HG03469 (cell line): ENCODE measurements around the gene UBE2J1.
A peak's percentile ranks its signal among the peaks of the same experiment; 100 is the strongest.
"Not testable (repeated sequence)": the region's sequence is repeated elsewhere in the genome, so short reads cannot be mapped to it uniquely, and the experiment has no call there.

Source experiments
- ATAC-seq: cut with Tn5 transposase; IDR thresholded peaks from one replicate; pipeline ENCODE4 v1.9.1; 2021; ENCODE audit warnings: mild to moderate bottlenecking, moderate library complexity, moderate number of reproducible peaks; ENCODE audit not compliant: unreplicated experiment

Gene UBE2J1, protein sequence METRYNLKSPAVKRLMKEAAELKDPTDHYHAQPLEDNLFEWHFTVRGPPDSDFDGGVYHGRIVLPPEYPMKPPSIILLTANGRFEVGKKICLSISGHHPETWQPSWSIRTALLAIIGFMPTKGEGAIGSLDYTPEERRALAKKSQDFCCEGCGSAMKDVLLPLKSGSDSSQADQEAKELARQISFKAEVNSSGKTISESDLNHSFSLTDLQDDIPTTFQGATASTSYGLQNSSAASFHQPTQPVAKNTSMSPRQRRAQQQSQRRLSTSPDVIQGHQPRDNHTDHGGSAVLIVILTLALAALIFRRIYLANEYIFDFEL

DNA sequence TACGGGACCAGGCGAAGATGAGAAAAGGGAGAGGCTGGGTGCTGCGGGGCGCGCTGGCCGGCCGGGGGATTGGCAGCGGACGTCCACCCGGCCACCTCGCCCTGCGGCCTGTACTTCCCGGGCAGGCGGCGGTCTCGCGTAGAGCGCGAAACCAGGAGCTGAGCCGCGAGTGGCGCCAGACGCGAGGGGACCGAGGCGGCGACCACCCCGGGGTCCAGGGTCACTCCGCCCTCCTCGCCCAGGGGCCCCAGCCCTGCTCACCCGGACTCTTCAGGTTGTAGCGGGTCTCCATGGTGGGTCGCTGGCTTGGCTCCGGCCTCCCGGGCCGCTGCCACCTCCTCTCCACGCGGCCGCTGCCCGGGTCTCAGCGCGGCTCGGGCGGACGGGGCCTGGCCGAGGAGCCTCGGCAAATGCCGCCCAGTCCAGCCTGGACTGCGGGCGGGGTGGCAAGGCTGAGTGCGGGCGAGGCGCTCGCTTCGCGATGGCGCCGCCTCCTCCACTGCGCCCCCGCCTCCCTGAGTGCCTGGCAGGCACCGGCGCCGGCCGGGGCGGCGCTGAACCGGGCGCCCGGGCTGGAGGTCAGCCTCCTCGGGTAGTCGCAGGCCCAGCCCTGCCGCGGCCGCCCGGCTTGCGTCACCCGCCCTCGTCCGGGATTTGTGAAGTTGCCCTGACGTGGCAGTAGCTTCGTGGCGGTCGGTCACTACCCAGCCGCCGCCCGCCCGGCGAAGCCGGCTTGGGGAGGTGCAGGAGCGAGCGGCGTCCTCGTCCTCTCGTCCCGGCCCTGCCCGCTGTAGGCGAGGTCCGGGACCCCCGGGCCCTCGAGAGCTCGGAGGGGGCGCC lies at the start of gene UBE2J1:
Gene UBE2J1 (minus strand): TSS at position 445 of the 840 bp plus-strand sequence. CDS start 153 bp downstream, at position 292.
- ATAC-seq = peak; percentile 31

DNA sequence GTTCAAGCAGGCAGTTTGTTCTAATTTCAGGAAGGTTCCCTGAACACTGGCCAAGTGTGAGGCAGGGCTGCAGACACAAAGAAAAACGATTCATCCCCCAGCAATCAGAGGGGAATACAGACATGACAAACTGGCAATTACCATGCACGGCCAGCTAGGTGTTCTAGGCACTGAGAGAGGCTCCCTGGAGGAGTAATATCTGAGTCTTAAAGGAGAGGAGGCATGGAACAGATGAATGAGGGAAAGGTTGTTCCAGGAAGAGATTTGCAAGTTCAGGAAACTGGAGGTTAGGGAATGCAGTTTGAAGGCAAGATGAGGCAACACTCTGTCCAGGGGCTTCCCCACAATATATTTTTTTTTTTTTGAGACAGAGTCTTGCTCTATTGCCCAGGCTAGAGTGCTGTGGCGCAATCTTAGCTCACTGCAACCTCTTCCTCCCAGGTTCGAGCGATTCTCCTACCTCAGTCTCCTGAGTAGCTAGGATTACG lies 48.4 kb upstream of the UBE2J1 start:
- ATAC-seq = no peak

DNA sequence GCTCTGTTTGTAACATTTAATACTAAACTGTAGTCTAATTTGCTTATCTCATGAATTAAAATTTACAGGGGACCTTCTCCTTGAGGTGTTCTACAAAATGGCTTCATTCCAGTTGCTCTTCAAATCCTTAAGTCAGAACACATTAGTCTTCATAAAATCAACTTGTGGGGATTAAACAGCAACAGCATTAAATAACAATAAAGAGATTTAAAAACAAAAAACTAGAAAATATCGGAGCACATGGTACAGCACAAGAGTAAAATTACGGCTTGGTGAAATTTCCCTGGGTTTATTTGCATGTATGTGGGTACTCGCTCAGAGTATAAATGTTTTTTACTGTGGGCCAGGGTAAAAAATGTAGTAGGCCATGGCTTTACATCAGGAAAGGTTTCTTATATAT lies 47.5 kb upstream of the UBE2J1 start:
- ATAC-seq = no peak

DNA sequence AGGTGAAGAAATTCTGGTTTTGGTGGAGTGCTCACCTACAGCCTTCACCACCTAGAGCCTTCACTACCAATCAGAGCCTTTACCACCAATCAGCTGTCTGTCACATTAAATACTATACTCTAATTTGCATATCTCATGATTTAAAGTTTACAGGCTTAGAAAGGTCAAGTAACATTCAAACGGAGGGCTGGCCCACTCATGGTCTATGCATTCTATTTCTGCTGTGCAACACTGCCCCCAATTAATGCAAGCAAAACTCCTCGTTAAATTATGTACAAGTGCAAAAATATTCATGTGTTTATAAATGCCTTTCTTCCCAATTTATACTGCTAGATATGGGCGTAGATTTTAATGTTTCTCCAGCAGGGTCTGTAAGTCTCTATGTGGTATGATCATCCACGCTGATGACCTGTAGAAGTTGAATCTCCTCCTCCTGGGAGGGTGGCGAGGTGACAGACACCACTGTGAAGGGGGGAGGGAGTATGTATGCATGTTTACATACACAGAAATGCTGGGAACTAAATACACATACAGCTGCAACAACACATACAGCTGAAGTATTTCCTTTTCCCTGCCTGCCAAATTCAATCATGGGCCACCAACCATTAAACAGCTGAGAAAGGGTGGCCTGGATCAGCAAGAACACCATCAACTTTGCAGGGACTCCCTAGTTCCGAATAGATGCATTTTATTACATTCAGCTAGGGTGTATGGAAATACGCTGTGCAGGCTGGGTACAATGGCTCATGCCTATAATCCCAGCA lies 46.4 kb upstream of the UBE2J1 start:
- ATAC-seq = no peak

DNA sequence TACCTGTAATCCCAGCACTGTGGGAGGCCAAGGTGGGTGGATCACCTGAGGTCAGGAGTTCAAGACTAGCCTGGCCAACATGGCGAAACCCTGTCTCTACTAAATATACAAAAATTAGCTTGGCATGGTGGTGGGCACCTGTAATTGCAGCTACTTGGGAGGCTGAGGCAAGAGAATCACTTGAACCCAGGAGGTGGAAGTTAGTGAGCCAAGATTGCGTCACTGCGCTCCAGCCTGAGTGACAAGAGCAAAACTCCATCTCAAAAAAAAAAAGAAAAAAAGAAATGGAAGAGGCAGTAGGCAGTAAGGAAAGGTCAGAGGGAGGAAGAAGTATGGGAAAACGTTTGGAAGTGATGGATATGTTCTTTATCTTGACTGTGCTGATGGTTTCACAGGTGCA lies 45.4 kb upstream of the UBE2J1 start:
- not testable (repeated sequence) for ATAC-seq

DNA sequence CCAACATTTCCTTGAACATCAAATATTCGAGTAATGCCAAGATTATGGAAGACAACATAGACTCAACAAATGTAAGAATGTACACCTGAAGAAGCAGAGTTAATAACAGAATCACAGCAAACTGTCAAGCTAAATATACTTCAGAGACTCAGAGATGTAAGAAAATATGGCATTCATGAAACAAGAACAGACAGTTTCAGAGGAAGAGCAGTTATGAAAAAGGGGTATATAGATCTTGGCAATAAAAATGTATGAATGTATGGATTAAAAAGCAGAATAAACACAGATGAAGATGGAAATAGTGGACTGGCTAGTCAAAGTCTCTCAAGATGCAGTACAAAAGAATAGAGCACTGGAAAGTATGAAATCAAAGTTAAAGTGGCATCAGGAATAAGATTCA lies 41.1 kb upstream of the UBE2J1 start:
- no peak for ATAC-seq

DNA sequence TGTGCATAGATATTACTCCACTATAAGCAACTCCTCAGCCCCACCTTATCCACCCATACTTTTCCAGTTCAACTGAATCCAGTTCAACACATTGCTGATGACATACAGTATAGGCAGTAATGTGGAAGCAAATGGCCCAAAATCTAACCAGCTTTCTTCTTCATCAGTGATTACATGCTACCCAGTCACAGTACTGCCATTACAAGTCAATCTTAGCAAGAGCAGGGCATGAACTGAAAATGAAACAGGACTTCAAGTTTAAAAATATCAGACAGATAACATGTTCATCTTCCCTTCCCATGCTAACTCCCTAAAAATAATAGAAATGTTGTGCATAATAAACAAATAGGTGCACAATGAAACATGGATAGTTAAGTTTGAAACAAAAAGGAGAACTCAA lies 40.3 kb upstream of the UBE2J1 start:
- no peak for ATAC-seq

DNA sequence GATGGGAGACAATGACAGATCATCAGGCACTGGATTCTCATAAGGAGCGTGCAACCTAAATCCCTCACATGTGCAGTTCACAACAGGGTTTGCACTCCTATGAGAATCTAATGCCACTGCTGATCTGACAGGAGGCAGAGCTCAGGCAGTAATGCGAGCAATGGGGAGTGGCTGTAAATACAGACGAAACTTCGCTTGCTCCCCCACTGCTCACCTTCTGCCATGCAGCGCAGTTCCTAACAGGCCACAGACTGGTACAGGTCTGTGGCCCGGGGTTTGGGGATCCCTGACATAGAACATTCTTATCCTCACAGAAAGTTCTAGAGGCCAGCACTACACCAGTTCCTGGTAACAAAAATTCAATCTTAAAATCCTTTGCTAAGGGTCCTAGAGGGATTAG lies 36.3 kb upstream of the UBE2J1 start:
- no peak for ATAC-seq

DNA sequence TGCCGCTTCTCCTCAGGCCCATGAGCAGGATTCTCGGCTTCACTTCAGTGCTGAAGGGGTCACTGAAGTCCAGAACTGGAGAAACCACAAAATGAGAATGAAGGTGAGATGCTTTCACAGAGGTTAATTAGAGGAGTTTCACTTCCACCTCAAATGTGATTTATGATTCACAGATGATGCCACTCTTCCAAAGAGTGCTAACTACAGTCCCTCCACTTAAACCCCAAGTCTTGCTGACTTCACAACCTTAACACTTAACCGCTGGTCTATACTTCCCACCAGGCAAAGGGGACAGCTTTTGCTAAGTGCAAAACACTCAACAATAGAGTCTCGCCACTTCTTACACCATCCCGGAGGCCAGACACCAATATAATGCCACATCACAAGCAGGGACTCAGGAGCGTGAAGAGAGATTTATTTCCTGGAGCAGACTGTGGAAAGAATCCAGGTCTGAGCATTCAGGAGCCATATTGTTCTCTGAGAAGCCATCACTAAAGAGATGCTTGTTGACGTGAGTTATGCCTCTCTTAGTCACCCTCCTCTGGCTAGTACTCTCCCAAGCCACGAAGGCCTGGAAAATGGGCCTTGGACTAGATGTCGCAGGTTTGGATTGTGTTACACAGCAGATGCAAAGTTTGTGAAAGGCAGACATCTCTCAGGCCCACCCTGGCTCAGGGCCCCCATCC lies 35.1 kb upstream of the UBE2J1 start:
- peak; percentile 95 for ATAC-seq

DNA sequence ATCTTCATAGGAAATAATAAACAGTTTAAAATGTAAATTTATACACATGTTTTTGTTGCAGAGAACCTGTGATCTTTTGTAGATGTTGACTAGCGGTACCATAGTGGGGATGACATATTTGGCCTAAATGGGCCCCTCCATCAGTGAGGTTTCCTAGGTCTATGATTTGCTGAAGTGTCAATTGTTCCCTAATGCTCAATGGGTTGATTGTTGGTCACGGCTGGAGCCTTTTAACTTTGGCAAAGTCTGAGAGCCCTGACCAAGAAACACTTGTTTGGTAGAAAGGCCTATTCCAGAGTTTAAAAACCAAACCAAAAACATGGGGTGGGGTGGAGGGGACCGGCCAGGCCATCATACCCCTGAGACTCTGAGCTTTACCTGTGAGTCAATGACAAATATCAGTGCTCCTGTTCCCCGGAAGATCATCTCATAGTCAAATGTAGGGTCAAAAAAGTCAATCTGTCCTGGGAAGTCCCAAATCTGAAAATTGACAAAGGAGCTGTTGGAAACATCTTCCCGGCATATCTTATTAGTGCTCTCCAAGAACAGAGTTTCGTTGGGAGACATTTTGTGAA lies 34.5 kb upstream of the UBE2J1 start:
- ATAC-seq = no peak

DNA sequence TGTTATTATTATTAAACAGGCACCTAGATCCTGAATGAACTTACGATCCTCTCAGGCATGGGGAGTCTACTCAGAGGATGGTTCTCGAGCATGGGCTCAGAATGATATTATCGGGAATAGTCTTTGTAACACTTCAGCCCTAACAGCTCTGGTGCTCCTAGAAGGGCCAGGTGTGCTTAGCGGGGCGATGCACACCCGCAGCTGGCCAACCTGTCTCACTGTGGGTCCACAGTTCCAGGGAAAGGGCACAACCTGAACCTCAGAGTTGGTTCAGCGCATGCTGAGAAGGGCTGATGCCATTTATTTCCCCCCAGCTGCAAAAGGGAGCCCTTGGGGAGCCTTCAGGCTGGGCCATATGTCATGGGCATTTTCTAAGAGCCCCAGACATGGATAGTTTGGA lies 33.3 kb upstream of the UBE2J1 start:
- no peak for ATAC-seq

DNA sequence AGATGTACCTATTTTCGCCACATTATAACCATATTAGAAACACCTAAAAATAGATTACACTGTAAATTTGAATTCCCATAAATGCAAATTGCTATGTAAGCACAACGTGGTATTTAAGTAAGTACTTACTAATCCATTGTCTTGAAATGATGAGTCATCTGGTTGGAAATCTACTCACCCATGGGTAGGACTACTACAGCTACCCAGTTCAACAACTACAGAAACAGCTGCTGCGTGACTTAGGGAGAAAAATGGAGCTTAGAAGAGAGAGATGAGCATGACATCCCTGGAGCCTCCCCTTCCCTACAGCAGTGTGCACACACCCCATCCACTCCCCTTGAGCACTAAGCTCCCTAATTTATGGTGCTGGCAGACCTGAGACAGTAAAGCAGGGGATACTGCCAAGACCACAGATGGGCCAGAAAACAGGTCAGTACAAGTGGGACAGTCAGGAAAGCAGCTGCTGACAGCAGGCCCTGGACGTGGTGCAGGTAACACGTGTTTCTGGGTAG lies 32.7 kb upstream of the UBE2J1 start:
- no peak for ATAC-seq

DNA sequence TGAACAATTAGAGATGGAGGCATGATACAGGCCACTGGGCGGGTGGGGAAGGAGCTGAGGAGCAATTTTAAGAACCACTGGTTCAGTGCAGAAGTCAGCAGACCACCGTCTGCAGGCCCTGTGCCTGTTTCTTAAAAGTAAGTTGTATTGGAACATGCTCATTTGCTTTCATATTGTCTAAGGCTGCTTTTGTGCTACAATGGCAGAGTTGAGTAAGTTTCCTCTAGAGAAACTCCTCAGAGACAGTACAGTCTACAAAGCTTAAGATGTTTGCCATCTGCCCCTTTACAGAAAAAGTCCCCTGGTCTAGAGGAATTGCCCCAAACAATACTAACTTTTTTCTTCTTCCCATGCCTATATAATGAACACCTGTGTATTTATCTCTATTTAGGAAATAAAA lies 28.5 kb upstream of the UBE2J1 start:
- no peak for ATAC-seq

DNA sequence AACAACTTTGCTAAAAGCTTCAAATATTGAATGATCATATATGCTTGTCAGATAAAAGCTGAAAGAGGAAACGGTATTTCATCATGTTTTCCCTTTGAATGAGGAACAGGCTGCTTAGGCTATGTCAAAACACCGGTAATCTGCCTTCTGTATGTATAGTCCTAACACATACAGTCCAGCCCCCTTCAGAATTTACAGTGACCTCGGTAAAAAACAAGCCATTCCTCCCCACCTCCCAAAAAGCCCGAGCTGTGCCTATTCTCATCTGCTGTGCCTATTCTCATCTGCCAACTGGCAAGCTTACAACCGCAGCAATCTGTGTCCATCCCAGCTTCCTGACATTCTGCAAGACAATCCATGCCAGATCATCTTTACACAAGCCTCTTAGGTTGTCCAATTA lies 26.8 kb upstream of the UBE2J1 start:
- ATAC-seq = no peak

DNA sequence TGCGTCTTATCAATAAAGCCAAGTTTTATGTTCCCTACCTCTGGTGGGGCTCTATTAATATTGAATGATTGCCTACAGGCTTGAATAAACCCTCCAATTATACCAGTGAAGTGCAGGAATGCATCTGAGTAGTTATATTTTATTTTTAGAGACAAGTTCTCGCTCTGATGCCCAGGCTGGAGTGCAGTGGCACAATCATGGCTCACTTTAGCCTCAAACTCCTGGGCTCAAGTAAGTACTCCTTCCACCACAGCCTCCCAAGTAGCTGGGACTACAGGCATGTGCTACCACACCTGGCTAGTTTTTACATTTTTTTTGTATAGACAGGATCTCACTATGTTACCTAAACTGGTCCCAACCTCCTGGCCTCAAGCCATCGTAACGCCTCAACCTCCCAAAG lies 26.1 kb upstream of the UBE2J1 start:
- ATAC-seq = no peak

DNA sequence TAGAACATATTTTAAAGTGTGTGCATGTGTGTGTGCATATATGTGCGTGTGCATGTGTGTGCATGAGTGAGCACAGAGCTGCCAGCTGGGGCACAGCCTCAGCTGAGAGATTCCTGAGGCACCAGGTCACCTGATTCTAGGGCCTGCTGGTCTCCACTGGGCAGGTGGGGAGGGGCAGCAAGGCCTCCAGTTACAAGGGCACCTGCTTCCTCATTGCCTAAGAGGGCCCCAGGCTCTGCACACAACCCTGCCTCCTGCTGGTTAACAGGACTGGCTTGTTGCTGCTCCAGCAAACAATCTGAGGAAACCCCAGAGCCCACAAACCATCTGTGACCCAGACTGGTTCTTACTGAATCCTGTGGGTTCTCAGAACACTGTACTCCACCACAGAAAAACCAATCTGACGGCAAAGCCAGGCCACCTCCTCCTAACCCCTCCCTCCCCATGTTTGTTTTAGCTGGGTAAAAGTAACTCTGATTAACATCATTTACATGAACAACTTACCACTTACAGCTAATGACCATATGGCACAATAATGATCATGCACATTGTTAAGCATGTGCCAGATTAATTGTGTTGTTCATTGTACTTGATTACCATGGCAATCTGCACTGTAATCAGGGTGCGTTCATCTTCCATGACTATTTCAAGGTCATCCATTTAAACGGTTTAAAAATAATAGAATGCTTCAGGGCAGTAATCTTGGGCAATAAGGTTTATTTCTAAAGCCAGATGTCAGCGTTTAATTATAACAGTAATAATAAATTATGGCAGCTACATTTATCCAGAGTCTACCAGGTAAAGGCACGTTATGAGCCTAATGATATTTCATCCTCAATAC lies 23.1 kb upstream of the UBE2J1 start:
- ATAC-seq = peak; percentile 70

DNA sequence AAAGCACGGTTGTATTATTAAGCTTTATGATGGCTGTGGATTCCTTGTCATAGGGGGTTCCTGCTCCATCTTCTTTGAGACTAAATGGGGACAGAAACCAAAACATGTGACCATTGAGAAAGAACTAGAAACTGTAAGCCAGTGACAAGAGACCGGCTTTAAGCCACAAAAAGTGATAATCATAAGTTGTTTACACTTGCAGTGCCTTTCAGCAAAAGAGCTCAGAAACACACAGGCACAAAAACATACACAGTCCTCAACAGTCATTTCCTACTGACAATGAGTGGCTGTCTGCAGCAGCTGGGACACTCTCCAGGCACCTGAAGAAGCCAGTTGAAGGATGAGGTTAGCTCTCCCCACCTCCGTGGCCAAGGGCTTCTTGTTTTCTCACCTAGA lies 20.0 kb upstream of the UBE2J1 start:
- peak; percentile 30 for ATAC-seq

DNA sequence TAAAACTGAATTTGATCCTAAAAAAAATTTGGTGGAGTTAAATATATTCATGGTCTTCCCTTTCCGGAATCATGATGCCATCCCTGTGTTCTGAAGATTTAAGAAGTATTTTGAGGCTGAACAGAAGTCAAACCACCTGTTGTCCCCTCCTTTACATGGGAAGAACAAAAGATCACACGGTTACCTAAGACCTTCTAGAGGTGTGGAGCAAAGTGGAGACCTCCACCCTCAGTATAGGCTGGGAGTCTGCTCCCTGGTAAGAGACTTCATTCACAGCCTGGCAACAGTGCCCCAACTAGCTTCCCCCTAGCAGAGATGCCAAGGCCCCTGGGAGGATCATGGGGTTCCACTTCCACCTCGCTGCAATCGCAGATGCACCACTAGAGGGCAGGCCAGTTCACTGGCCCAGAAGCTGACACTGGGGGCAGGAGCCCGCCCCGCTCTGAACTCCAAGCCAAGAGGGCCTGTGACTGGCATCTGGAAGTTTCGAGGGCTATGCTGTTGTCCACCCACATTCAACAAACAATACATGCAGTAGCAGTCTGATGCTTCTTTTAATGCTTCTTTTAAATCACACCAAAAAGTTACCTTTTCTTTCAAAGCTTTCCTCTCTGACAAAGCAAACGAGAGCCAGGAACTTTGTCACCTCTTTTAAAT lies 19.5 kb upstream of the UBE2J1 start:
- ATAC-seq = peak; percentile 51

DNA sequence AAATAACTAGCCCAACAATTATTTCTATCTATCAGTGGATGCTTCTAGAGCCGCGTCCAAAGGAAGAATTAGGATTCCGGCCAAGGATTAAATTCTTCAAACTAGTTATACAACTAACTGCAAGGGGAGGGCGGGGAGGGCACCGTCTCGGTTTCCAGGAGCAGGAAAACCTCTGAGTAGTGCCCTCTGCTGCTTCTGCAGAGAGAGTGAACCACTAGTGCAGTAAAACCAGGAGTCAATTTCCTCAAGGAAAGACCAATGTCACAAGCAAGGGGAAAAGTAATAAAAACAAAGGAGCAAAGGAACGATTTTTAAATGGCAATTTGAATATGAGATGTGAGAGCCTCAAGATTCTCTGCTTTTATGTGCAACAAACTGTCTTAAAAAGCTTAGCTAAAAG lies 16.5 kb upstream of the UBE2J1 start:
- ATAC-seq = no peak
